ENCODE measurements around the gene SYVN1.
A peak's percentile ranks its signal among the peaks of the same experiment; 100 is the strongest.

SYVN1 gene

DNA sequence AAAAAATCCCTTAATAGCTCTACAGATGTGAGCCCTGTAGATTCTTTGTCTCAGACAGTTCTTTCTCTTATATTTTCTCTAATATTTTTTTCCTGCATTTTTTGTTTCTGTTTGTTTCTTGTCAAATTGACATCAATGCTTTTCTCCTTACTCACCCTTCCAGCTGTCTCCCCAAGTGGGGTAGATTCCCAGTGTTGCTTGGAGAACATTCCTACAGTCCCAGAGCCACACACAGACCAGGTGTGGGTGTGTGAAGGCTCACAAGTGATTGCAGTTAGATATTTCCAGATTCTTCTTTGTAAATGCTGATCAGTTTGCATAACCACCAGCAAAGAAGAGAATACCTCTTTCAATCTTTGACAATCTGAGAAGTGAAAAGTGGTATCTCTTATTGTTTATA lies 30.8 kb downstream of the SYVN1 start:
- H3K4me2 ChIP-seq (ENCODE audit: low read length), result no peak overlapping the region
- no peak overlapping the region for H2AFZ ChIP-seq (ENCODE audit: low read length)
- H3F3A ChIP-seq (ENCODE audit: insufficient read depth, low read length), result no peaks in the 10 kb centered on the region
- no peaks in the 10 kb centered on the region; the same call in 1 of the 2 replicates for H3K79me2 ChIP-seq (ENCODE audit: insufficient read depth, low read length)
- H3K9me3 ChIP-seq (ENCODE audit: low read length), result no peaks in the 10 kb centered on the region
- peaks cover 17% of the 10 kb centered on the region; the same call in 1 of the 2 replicates for H3K36me3 ChIP-seq (ENCODE audit: insufficient read depth, low read length)
- H3K4me1 ChIP-seq (ENCODE audit: insufficient read depth, low read length, severe bottlenecking), result no peaks in the 10 kb centered on the region
- no peaks in the 10 kb centered on the region for H4K20me1 ChIP-seq (ENCODE audit: insufficient read depth, low read length)
- H3K27me3 ChIP-seq (ENCODE audit: insufficient read depth, low read length), result no peaks in the 10 kb centered on the region
- H3K27ac ChIP-seq (ENCODE audit: low read depth, low read length, poor library complexity, severe bottlenecking), result no peak overlapping the region
- H3K4me3 ChIP-seq (ENCODE audit: low read depth, low read length, poor library complexity, severe bottlenecking), result no peak overlapping the region
- no peak overlapping the region for H3K9ac ChIP-seq (ENCODE audit: low read length)
- H3K9me2 ChIP-seq (ENCODE audit: low read depth, low read length), result no peaks in the 10 kb centered on the region
- TF ChIP-seq, protein P1, sequence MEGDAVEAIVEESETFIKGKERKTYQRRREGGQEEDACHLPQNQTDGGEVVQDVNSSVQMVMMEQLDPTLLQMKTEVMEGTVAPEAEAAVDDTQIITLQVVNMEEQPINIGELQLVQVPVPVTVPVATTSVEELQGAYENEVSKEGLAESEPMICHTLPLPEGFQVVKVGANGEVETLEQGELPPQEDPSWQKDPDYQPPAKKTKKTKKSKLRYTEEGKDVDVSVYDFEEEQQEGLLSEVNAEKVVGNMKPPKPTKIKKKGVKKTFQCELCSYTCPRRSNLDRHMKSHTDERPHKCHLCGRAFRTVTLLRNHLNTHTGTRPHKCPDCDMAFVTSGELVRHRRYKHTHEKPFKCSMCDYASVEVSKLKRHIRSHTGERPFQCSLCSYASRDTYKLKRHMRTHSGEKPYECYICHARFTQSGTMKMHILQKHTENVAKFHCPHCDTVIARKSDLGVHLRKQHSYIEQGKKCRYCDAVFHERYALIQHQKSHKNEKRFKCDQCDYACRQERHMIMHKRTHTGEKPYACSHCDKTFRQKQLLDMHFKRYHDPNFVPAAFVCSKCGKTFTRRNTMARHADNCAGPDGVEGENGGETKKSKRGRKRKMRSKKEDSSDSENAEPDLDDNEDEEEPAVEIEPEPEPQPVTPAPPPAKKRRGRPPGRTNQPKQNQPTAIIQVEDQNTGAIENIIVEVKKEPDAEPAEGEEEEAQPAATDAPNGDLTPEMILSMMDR (IDR thresholded peaks at IDR 0.05; ENCODE audit: low read length), result no peak
- TF ChIP-seq EZH2 (IDR thresholded peaks at IDR 0.05; ENCODE audit: borderline replicate concordance, low read length), result no peak

DNA sequence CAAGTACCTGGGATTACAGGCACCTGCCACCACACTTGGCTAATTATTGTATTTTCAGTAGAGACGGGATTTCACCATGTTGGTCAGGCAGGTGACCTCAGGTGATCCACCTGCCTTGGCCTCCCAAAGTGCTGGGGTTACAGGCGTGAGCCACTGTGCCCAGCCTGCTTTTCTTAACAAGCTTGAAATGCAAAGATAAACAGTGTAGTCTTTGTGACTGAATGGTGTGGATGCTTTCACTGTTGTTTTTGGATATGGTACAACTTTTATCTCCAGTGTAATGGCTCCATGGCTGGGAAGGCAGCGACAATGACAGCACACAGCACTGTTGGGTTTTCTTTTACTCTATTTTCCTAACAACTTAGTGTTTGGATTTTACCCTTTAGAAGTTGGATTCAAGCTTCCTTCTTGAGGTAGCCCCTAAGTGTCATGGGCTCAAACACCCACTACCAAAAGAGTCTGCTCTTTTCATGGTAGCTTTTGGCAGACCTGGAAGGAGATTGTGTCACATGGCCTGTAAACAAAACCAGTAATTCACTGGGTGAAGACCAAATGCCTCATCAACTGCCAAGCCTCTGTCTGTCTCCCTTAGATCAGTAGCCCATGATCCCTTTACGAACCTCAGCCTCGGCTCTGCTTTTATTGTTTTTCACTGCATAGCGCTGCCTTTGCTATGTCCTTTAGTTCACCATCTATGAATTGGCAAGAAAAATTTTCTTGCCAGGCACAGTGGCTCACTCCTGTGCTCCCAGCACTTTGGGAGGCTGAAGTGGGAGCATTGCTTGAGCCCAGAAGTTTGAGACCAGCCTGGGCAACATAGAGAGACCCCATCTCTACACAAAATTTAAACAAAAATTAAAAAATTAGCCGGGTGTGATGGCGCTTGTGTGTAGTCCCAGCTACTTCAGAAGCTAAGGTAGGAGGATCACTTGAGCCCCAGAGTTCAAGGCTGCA lies 31.9 kb downstream of the SYVN1 start:
- Histone ChIP-seq H3K27ac (ENCODE audit: low read depth, low read length, poor library complexity, severe bottlenecking) (no peak overlapping the region), H3F3A (ENCODE audit: insufficient read depth, low read length) (no peaks in the 10 kb centered on the region), H3K36me3 (ENCODE audit: insufficient read depth, low read length) (peaks cover 21% of the 10 kb centered on the region; the same call in 1 of the 2 replicates), H3K4me1 (ENCODE audit: insufficient read depth, low read length, severe bottlenecking) (peaks cover under 1% of the 10 kb centered on the region), H3K9ac (ENCODE audit: low read length) (no peak overlapping the region), H3K9me2 (ENCODE audit: low read depth, low read length) (no peaks in the 10 kb centered on the region), H3K27me3 (ENCODE audit: insufficient read depth, low read length) (no peaks in the 10 kb centered on the region), H4K20me1 (ENCODE audit: insufficient read depth, low read length) (no peaks in the 10 kb centered on the region), H2AFZ (ENCODE audit: low read length) (no peak overlapping the region), H3K9me3 (ENCODE audit: low read length) (no peaks in the 10 kb centered on the region), H3K4me2 (ENCODE audit: low read length) (no peak overlapping the region), H3K4me3 (ENCODE audit: low read depth, low read length, poor library complexity, severe bottlenecking) (no peak overlapping the region), H3K79me2 (ENCODE audit: insufficient read depth, low read length) (no peaks in the 10 kb centered on the region; the same call in 1 of the 2 replicates)
- TF ChIP-seq, protein P1 (IDR thresholded peaks at IDR 0.05; ENCODE audit: low read length), result no peak
- TF ChIP-seq EZH2 (IDR thresholded peaks at IDR 0.05; ENCODE audit: borderline replicate concordance, low read length), result no peak

DNA sequence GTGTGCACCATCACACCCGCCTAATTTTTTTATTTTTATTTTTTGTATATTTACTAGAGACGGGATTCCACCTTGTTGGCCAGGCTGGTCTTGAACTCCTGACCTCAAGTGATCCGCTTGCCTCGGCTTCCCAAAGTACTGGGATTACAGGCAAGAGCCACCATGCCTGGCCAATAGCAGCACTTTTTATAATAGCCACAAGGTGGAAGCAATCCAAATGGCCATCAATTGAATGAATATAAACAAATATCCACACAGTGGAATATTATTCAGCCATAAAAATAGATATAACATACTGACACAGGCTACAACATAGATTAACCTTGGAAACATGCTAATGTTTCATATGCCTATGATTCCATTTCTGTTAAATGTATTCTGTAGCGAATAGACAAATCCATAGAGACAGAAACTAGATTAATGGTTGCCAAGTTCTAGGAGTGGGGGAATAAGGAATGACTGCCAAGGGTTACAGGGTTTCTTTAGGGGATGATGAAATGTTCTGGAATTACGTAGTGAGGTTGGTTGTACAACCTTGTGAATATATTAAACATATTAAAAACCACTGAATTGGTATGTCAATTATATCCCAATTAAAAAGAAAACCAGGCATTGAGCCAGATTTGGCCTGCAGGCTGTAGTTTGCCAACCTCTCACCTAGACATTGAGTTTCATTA lies 33.5 kb downstream of the SYVN1 start:
- Histone ChIP-seq H3K27me3 (ENCODE audit: insufficient read depth, low read length) (no peaks in the 10 kb centered on the region), H3K9me3 (ENCODE audit: low read length) (no peaks in the 10 kb centered on the region), H3K27ac (ENCODE audit: low read depth, low read length, poor library complexity, severe bottlenecking) (no peak overlapping the region), H3K9ac (ENCODE audit: low read length) (no peak overlapping the region), H4K20me1 (ENCODE audit: insufficient read depth, low read length) (no peaks in the 10 kb centered on the region), H3F3A (ENCODE audit: insufficient read depth, low read length) (no peaks in the 10 kb centered on the region), H2AFZ (ENCODE audit: low read length) (no peak overlapping the region), H3K4me2 (ENCODE audit: low read length) (no peak overlapping the region), H3K4me1 (ENCODE audit: insufficient read depth, low read length, severe bottlenecking) (peaks cover 9% of the 10 kb centered on the region), H3K36me3 (ENCODE audit: insufficient read depth, low read length) (peaks cover 18% of the 10 kb centered on the region; the same call in 1 of the 2 replicates), H3K9me2 (ENCODE audit: low read depth, low read length) (no peaks in the 10 kb centered on the region), H3K4me3 (ENCODE audit: low read depth, low read length, poor library complexity, severe bottlenecking) (no peak overlapping the region), H3K79me2 (ENCODE audit: insufficient read depth, low read length) (peaks cover 5% of the 10 kb centered on the region; the same call in 1 of the 2 replicates)
- TF ChIP-seq EZH2 (IDR thresholded peaks at IDR 0.05; ENCODE audit: borderline replicate concordance, low read length), result no peak
- TF ChIP-seq, protein P1 (IDR thresholded peaks at IDR 0.05; ENCODE audit: low read length), result 0 out of 2 replicates have a peak, but pooled peaks have one; percentile 11

All from OCI-LY1 (cell line).